ENCODE data around the gene SMCP.

The SMCP gene

GRCh38 chr1:152932170-152932811 lies 54.2 kb downstream of the SMCP start:
- no peak for TF ChIP-seq CTCF (IDR thresholded peaks at IDR 0.05; ENCODE audit: low read depth, low read length, missing control alignments)
- no peak overlapping the region for H3K4me3 ChIP-seq (replicated peaks; ENCODE audit: low read depth, low read length)
- no peak for DNase-seq (ENCODE audit: extremely low read depth, low read depth)

GRCh38 chr1:152933196-152933595 lies 55.1 kb downstream of the SMCP start:
- no peak for DNase-seq (ENCODE audit: extremely low read depth, low read depth)
- H3K4me3 ChIP-seq (replicated peaks; ENCODE audit: low read depth, low read length) = no peak overlapping the region
- no peak for TF ChIP-seq CTCF (IDR thresholded peaks at IDR 0.05; ENCODE audit: low read depth, low read length, missing control alignments)

Data from HFF-Myc (cell line).